Left kidney (tissue), 2 donors: ENCODE measurements around the gene PLA2G2F. TPM values are rescaled to one million over a fixed set of nuclear protein-coding genes. Genes with fewer than 3 reads are reported as not detected.

Experiments
- DNase-seq: peaks from one replicate; pipeline ENCODE4 v3.0.0-alpha.2; 2013
- polyA plus RNA-seq: library from polyadenylated mRNA; unstranded; fragments of 120-200 nt; gene quantifications from one replicate; pipeline ENCODE4 v1.2.1, GENCODE V29; 2013; ENCODE audit not compliant: insufficient read length

PLA2G2F gene
- polyA plus RNA-seq, 1 donor, result 0.37 TPM

DNA sequence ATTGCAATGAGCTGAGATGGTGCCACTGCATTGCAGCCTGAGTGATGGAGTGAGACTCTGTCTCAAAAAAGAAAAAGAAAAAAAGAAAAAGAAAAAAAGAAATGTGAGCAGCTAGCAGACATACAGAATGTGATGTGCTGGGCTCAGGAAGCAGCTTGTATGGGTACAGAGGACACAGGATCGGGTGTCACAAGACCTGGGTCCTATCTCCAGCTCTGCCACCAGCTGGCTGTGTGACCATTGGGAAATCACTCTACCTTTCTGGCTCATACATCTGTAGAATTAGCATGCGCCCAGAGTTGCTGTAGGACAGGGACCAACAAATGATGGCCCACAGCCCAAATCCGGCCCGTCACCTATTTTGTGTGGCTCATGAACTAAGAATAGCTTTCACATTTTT, 50.5 kb downstream of the PLA2G2F start:
- no peak for DNase-seq

GRCh38 chr1:20190256-20191160, 51.4 kb downstream of the PLA2G2F start:
- no peak for DNase-seq

DNA sequence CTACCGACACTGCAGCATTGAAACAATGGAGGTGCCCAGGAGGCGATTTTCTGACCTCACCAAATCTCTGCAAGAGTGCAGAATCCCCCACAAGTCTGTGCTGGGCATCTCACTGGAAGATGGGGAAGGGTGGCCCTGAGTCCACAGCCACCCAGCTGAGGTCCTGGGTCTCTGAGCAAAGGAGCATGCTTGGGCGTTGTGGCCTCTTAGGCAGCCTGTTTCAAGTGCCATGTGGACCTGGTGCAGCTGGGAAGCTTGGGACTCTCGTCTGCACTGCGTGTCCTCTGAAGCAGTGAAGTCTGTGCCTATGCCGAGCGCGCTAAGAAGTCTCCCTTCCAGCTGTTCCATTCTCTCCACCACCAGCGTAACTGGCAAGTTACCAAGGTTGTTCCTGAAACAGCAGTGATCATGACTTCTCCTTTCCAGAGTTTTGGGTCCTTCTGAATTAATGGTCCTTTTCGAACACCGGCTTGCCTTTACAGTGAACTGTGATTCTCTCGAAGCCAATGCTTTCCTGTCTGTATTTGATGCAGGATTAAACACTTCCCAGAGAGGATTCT, 52.2 kb downstream of the PLA2G2F start:
- DNase-seq, result no peak

- DNase-seq, result no peak
These were observed 53.2 kb downstream of the PLA2G2F start for GRCh38 chr1:20192364-20192763.

- no peak for DNase-seq
These were observed 53.8 kb downstream of the PLA2G2F start for GRCh38 chr1:20192871-20193411.

DNA sequence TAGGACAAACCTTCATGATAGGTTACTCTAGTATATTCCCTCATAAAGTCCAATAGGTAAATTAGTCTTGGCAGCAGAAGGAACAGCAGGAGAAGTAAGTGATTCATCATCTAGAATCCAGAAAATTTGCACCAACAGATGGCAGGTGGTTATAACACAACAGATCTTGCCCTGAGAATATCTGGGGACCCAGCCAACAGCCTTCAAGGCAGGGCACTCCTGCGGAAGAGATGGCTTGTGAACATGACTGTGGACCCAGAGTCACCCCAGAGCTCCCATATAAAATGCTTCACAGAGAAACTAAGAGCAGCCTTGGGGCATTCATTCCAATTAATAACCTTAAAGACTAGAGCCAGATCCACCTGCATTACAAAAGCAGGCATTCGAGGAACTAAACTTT, 55.1 kb downstream of the PLA2G2F start:
- DNase-seq, result no peak

GRCh38 chr1:20194757-20195461, 55.8 kb downstream of the PLA2G2F start:
- DNase-seq, result no peak

GRCh38 chr1:20195462-20195780, 56.3 kb downstream of the PLA2G2F start:
- no peak for DNase-seq

- DNase-seq, result no peak
These were observed 58.2 kb downstream of the PLA2G2F start for GRCh38 chr1:20197329-20197791.

GRCh38 chr1:20198296-20198695, 59.2 kb downstream of the PLA2G2F start:
- DNase-seq, result no peak

DNA sequence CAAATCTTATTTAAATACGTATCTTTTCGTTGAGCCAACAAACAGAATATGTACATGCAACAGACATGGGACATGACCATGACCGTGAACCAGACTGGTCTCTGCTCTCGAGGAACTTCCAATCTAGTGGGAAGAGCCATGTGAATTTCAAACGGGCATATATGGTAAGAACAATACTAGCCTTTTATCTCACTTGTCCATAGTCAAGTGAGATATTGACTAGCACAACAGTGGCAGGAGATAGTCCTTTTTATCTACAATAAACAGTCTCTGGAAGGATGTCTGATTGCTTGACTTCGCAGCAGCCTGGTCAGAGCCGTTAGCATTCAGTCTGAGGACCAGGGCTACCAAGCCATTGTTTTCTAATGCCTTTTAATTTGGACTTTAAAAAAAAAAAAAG, 59.8 kb downstream of the PLA2G2F start:
- DNase-seq, result no peak

- no peak for DNase-seq
These were observed 60.3 kb downstream of the PLA2G2F start for GRCh38 chr1:20199403-20199802.

GRCh38 chr1:20199840-20200239, 60.7 kb downstream of the PLA2G2F start:
- DNase-seq, result no peak

Other genes with a start within 250 kb of the PLA2G2F start
- gene PLA2G2E, start 215.7 kb upstream of the PLA2G2F start, polyA plus RNA-seq, result not detected
- 0.18 TPM for gene PLA2G2A, start 159.7 kb upstream of the PLA2G2F start, polyA plus RNA-seq
- gene PLA2G5, start 69.1 kb upstream of the PLA2G2F start, polyA plus RNA-seq, result not detected
- 0.08 TPM for gene PLA2G2D, start 19.8 kb upstream of the PLA2G2F start, polyA plus RNA-seq
- gene UBXN10, start 46.8 kb downstream of the PLA2G2F start, polyA plus RNA-seq, result 5.8 TPM
- gene PLA2G2C, start 47.2 kb downstream of the PLA2G2F start, polyA plus RNA-seq, result 0.10 TPM
- gene VWA5B1, start 151.6 kb downstream of the PLA2G2F start, polyA plus RNA-seq, result 2.5 TPM